IPS DF 19.7 (cell line): ENCODE results near the gene TANGO6.
"Not testable (repeated sequence)": the region's sequence is repeated elsewhere in the genome, so short reads cannot be mapped to it uniquely, and the experiment has no call there.

Source experiments
- DNase-seq: peaks from one replicate; pipeline ENCODE4 v3.0.0-alpha.2; 2013; ENCODE audit warnings: low read depth, low spot score

The TANGO6 gene

DNA sequence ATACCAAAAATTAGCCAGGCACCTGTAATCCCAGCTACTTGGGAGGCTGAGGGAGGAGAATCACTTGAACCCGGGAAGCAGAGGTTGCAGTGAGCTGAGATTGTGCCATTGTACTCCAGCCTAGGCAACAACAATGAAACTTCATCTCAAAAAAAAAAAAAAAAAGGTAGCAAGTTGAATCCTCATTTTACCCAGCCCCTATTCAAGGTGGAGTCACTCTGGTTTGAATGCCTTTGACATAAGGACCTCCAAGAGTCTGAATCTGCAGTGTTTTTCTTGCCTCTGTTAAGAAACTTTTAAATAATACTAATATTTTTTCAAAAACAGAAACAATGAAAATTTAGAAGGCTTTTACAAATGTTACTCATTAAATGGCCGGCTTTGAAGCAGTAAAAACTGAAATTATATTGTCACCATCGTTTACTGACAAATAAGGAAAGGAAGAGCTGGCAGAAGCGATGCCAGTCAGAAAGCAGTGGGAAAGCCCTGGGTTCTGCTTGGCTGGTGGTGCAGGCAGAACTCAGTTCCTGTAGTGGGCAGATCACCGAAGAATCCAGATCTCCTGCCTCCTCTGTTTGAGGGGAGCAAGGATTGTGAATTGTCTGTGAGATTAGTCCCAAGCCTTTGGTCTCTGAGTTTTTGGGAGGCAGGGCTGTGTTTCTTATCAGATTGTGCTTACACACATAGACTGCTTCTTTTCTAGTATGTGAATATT lies 162.5 kb downstream of the TANGO6 start:
- no peak for DNase-seq

DNA sequence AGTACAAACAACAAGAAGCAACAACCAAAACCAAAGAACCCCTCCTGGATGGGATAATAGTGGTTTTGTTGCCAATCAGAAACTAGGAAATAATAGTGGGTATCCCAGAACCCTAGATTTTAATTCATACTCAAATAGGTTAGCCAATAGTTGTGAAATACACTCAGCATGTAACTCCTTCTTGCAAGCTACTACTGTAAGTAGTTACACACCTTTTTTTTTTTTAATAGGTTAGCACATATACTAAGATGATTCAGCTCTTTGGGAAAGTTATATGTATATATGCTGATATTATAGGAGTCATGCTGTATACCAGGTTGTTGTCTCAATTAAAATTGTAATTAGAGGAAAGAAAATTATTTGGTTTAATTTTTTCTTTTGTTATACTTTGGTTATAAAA lies 169.6 kb downstream of the TANGO6 start:
- no peak for DNase-seq

- no peak for DNase-seq
Observed at GRCh38 chr16:69013991-69014390, 170.7 kb downstream of the TANGO6 start.

DNA sequence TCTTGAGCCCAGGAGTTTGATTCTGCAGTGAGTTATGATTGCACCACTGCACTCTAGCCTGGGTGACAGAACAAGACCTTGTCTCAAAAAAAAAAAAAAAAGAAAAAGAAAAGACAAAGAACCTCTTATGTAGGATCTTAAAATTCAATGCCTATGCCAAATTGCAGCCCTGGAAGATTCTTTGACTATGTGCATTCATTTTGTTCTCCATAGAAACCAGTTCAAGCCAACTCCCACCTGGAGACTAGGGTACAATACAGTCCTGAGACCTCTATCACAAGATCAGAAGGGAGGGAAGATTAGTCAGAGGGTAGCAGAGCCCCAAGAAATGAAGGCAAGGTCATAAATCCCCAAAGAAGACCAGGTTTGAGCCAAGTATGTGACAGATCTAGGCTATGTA lies 171.5 kb downstream of the TANGO6 start:
- DNase-seq = no peak

- no peak for DNase-seq
Observed at GRCh38 chr16:69017036-69017783, 173.9 kb downstream of the TANGO6 start.

- DNase-seq = no peak
Observed at GRCh38 chr16:69019811-69020210, 176.5 kb downstream of the TANGO6 start.

GRCh38 chr16:69029121-69029520 lies 185.8 kb downstream of the TANGO6 start:
- DNase-seq = no peak

DNA sequence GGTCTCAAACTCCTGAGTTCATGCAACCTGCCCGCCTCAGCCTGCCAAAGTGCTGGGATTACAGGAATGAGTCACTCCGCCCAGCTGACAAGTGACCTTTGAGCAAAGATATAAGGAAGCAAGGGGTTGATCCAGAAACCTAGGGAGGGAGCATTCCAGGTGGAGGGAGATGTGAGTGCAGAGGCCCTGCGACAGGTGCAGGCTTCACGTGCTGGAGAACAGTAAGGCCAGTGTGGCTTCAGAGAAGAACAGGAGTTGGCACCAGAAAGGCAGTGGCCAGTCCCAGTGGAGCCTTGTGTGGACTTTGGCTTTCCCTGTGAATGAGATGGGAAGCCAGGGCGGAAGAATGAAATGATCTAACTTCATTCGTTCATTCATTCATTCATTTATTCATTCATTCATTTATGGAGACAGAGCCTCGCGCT lies 188.6 kb downstream of the TANGO6 start:
- DNase-seq = no peak

- DNase-seq = no peak
Observed at GRCh38 chr16:69033151-69033949, 190.0 kb downstream of the TANGO6 start.

DNA sequence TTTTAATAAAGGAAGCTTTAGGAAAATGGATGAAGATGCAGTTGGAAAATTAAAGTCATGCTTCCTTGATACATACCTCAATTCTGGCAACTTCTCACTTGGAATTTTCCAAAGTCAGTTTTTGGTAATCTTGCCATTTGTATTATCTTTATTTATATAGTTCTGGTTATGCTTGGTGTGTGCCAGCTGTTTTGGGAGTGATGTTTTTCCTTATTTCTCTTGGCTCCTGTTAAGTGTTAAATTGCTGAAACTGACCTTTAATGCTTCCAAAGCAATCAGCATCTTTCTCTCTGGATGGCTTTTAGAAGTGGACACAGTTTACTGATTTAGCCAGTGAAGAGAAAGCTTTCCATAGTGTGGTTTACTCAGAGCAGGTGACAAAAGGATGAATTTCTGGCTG lies 192.0 kb downstream of the TANGO6 start:
- DNase-seq = no peak

DNA sequence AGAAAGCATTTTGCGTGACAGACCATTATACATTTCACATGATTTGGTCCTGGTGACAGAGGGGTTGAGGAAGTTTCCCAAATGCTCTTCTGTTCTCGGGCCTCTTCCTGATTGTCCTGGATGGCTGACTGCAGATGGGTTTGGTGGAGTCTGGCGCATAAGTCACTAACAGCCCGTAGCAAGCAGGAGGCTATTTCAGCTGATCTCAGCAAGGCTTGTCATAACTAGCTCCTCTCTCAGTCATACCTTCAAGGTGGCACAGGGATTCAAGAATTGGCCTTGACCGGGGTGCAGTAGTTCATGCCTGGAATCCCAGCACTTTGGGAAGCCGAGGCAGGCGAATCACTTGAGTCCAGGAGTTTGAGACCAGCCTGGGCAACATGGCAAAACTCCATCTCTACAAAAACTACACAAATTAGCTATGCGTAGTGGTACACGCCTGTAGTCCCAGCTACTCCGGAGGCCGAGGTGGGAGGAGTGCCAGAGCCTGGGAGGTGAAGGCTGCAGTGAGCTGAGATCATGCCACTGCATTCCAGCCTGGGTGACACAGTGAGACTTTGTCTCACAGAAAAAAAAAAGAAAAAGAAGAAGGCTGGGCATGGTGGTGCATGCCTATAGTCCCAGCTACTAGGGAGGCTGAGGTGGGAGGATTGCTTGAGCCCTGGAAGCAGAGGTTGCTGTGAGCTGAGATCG lies 193.2 kb downstream of the TANGO6 start:
- no peak for DNase-seq

DNA sequence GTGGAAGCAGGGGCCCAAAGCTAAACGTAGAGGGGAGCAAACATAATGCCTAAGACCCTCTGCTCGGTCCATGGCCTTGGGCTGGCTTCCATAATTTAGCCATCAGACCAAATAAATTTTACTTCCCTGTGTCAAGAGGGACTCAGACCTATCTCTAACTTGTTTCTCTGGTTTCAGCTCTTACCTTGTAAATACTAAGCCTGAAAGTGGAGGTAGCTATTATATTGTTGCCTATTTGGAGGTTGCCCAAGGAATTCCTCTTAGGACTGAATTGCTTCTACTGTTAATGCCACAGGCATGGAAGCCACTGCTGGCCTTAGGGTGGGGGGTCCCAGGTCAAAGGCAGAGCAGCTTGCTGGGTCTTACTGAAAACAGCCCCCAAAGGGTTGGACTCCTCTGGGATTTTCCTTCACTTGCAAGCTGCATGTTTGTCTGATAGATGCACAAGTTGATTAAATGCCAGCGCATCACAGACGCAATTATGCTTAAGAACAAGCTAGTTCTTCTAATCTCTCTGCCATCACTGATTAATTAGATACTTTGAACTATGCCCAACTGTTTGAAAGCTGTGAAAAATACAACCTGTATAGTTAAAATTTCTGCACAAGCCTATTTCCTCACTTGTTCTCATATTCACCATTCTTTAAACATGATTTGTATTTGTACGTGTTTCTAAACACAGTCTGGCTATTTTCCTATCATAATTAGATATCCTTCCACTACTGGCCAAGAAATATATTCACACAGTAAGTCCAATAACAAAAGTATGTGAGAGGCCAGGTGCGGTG lies 194.2 kb downstream of the TANGO6 start:
- no peak for DNase-seq

DNA sequence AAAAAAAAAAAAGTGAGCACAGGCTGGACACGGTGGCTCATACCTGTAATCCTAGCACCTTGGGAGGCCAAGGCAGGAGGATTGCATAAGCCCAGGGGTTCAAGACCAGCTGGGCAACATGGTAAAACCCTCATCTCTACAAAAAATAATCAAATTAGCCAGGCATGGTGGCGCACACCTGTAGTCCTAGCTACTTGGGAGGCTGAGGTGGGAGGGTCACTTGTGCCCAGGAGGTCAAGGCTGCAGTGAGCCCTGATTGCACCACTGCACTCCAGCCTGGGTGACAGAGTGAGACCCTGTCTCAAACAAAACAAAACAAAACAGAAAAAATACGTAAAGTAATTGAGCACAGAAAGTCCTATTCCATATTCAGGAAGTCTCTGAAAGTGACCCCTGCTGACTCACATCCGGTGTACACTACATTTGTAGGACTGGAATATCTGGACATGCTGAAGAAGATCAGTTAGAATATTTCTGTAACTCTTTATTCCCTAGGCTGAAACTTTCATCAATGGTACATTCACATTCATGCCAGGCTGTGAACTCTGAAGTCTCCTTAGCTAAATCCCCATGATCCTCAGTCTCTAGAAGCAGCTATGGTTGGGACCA lies 196.1 kb downstream of the TANGO6 start:
- no peak for DNase-seq

GRCh38 chr16:69040144-69040909 lies 197.0 kb downstream of the TANGO6 start:
- DNase-seq = no peak

GRCh38 chr16:69048328-69049120 lies 205.2 kb downstream of the TANGO6 start:
- DNase-seq = no peak

DNA sequence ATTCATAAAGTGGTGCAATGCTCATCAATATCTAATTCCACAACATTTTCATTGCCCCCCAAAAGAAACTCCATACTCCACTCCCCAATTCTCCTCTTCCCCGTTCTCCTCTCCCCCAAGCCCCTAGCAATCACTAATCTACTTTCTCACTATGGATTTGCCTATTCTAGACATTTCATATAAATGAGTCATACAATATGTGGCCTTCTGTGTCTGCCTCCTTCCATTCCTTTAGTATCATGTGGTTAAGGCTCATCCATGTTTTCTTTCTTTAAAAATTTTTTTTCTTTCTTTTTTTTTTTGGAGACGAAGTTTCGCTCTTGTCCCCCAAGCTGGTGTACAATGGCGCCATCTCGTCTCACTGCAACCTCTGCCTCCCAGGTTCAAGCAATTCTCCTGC lies 205.8 kb downstream of the TANGO6 start:
- DNase-seq = no peak

DNA sequence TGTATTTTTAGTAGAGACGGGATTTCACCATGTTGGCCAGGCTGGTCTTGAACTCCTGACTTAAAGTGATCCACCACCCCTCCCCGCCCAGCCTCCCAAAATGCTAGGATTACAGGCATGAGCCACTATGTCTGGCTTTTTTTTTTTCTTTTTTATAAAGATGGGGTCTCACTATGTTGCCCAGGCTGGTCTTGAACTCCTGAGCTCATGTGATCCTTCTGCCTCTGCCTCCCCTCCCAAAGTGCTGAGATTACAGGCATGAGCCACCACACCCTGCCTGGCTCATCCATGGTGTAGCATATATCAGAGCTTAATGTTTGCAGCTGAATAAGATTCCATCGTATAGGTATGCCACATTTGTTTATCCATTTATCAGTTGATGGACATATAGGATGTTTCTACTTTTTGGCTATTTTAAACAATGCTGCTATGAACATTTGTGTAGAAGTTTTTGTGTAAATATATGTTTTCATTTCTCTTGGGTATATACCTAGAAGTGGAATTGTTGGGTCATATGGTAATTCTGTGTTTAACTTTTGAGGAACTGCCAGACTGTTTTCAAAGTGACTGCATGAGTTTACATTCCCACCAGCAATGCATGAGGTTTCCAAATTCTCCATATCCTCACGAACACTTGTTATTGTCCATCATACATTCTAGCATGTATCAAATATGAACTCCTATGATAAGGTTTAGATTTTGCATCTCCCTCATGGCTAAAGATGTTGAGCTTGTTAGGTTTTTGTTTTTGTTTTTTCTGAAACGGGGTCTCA lies 206.5 kb downstream of the TANGO6 start:
- no peak for DNase-seq

DNA sequence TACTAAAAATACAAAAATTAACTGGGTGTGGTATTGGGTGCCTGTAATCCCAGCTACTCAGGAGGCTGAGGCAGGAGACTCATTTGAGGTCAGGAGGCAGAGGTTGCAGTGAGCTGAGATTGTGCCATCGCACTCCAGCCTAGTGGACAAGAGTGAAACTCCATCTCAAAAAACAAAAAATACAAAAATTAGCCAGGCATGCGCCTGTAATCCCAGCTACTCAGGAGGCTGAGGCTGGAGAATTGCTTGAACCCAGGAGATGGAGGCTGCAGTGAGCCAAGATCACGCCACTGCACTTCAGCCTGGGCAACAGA lies 208.1 kb downstream of the TANGO6 start:
- not testable (repeated sequence) for DNase-seq
